ENCODE results near the gene BMPER.

The BMPER gene

GRCh38 chr7:34057956-34058355 is 152.6 kb downstream of the BMPER start:
- ChIA-PET POLR2A (no interaction called here), CTCF (interaction anchor here (1.8 kb wide), 1 partner anchor 12 kb away, joined by 4 read pairs; no protein-coding TSS in a partner anchor)
- TF ChIP-seq, protein P1, sequence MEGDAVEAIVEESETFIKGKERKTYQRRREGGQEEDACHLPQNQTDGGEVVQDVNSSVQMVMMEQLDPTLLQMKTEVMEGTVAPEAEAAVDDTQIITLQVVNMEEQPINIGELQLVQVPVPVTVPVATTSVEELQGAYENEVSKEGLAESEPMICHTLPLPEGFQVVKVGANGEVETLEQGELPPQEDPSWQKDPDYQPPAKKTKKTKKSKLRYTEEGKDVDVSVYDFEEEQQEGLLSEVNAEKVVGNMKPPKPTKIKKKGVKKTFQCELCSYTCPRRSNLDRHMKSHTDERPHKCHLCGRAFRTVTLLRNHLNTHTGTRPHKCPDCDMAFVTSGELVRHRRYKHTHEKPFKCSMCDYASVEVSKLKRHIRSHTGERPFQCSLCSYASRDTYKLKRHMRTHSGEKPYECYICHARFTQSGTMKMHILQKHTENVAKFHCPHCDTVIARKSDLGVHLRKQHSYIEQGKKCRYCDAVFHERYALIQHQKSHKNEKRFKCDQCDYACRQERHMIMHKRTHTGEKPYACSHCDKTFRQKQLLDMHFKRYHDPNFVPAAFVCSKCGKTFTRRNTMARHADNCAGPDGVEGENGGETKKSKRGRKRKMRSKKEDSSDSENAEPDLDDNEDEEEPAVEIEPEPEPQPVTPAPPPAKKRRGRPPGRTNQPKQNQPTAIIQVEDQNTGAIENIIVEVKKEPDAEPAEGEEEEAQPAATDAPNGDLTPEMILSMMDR (IDR thresholded peaks at IDR 0.05; ENCODE audit: control extremely low read depth, extremely low read depth, low read depth, missing control alignments) = no peak
- DNase-seq (ENCODE audit: extremely low spot score) = no peak

DNA sequence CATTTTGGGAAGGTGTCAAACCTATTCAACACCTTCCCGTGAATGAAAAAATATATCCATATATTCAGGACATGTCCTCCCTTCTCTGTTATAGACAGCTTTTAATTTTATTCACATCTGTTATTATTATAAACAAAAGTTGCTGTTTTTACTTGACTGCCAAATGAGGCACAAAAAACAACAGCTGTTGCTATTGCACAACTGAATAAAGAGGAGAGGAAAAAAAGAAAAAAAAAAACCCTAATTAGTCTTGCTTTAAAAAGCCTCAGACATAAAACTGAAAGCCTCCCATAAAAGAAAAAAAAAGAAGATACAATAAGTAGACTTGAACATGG is 153.4 kb downstream of the BMPER start:
- TF ChIP-seq, protein P1 (IDR thresholded peaks at IDR 0.05; ENCODE audit: control extremely low read depth, extremely low read depth, low read depth, missing control alignments) = no peak
- CTCF ChIA-PET = interaction anchor here (1.8 kb wide), 1 partner anchor 13 kb away, joined by 4 read pairs; no protein-coding TSS in a partner anchor
- DNase-seq (ENCODE audit: extremely low spot score) = no peak
- POLR2A ChIA-PET = no interaction called here

DNA sequence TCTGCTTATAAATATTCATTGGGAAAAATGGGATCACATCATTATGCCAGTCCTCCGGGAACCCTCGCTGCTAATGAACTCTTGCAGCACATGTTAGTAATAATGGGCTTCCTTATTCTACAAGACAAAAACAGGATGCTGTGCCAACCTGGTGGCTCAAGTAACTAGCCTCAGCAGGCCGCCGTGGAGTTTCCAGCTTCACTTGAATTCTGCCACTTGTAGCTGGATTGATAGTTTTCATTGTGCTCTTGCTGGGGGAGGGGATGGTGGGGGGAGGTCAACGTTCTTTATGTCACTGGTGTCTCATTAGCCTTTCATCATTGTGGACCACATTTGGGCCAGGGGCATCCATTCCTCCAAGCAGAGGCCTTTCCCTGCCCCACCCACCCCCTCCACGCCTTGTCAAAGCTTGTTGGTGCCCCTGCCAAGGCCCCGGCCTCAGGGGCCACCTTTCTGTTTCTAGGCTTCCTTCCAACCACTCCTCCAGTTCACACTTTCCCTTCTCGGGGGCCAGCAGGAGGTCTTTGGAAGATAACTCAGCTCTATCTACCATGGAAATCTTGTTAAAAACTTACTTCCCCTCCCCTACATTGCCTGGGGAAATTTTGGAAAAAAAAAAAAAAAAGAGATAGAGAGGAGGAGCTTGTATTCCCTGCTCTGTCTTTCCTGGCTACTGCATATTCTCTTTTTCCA is 153.9 kb downstream of the BMPER start:
- TF ChIP-seq, protein P1 (IDR thresholded peaks at IDR 0.05; ENCODE audit: control extremely low read depth, extremely low read depth, low read depth, missing control alignments) = no peak
- ChIA-PET CTCF (interaction anchor here (1.8 kb wide), 1 partner anchor 14 kb away, joined by 4 read pairs; no protein-coding TSS in a partner anchor), POLR2A (no interaction called here)
- no peak for DNase-seq (ENCODE audit: extremely low spot score)

DNA sequence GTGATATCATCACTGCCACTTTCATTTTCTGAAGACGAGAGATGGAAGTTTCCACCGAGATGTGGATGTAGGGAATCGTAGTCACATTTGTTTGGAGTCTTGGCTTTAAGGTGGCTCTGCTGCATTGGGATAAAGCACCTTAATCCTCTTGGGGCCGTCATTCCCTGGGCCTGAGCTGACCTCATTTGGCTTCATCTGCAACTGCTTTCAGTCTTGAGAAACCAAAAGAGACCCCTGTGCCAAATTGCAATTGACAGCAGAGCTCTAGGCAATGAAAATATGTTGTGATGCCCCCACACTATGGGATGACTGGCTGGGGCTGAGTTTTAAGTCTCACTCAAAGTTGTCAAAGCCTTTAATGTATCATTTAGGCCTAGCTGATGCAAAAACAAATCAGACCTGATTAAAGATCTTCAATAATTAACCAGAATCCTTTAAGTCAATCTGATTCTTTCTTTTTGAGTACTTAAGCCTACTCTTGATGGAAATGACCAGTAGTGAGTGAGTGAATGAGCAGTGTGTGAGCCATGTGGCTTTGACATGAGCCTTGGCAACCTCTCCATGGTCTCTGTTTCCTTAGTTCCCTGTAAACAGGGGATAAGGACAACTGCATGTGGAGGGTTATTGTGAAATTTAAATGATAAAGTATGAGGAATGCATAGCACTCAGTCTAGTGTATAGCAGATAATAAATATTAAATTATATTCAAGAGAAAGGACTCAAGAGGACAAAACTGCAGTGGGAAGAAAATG is 155.0 kb downstream of the BMPER start:
- TF ChIP-seq, protein P1 (IDR thresholded peaks at IDR 0.05; ENCODE audit: control extremely low read depth, extremely low read depth, low read depth, missing control alignments) = no peak
- CTCF ChIA-PET = no interaction called here
- DNase-seq (ENCODE audit: extremely low spot score) = no peak
- POLR2A ChIA-PET = no interaction called here

DNA sequence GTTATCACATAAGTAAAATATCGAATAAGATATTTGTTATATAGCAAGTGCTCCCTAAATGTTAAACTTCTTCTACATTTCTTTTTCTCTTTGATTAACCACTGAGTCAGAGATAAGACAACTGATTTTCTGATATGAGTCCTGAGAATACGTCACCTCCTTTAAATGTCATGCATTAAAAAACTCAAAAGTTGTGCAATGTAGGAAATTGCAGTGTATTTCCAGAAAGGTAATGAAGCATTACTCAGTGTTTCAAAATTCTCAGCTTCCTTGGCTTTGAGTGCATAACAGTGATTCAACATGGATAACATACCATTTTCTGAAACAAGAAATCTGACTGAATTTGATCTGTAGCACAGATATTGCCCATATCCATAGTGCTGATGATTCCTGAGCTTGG is 155.8 kb downstream of the BMPER start:
- no peak for DNase-seq (ENCODE audit: extremely low spot score)
- ChIA-PET CTCF (interaction anchor here (0.9 kb wide), 1 partner anchor 10 kb away, joined by 3 read pairs; no protein-coding TSS in a partner anchor), POLR2A (no interaction called here)
- TF ChIP-seq, protein P1 (IDR thresholded peaks at IDR 0.05; ENCODE audit: control extremely low read depth, extremely low read depth, low read depth, missing control alignments) = no peak

DNA sequence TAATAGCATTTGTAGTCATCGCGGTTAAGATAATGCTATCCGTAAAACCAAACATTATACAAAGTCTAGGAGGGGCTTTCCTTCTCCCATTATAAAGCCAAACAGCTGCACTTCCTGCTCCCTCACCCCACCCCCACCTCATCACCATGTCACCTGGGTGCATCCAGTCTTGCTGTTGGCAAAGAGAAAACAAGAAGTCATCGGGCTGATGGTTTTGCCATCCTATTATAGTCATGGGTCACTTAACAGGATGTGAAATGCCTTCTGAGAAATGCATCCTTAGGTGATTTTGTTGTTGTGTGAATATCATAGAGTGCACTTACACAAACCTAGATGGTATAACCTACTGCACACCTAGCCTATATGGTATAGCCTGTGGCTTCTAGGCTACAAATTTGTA is 157.0 kb downstream of the BMPER start:
- no peak for DNase-seq (ENCODE audit: extremely low spot score)
- TF ChIP-seq, protein P1 (IDR thresholded peaks at IDR 0.05; ENCODE audit: control extremely low read depth, extremely low read depth, low read depth, missing control alignments) = no peak
- ChIA-PET CTCF (no interaction called here), POLR2A (no interaction called here)
